RWPE1 (cell line): Measurements from ENCODE around the gene GLS.
"Not testable (repeated sequence)": the region's sequence is repeated elsewhere in the genome, so short reads cannot be mapped to it uniquely, and the experiment has no call there.

Source experiments
- CTCF ChIA-PET: fragments of 350-600 bp; sonication (Branson Sonifier 250); formaldehyde crosslinking; extraction: SDS; loops from one replicate; lab custom pipeline; 2021; lab: Yijun Ruan, JAX
- POLR2A ChIA-PET: fragments of 400-600 bp; formaldehyde crosslinking; extraction: SDS; loops from one replicate; lab custom pipeline; 2020; ENCODE audit warnings: antibody characterized with exemption; ENCODE audit not compliant: low non-redundant PET; lab: Yijun Ruan, JAX
- DNase-seq: peaks from one replicate; pipeline ENCODE4 v3.0.0; 2012; ENCODE audit warnings: low spot score
- H3K27ac ChIP-seq: fragments of 450-650 bp; 2 replicates; pipeline ENCODE4 v1.5.1; 2017
- TF ChIP-seq, protein P1 (sequence below): fragments of 450-650 bp; conservative IDR thresholded peaks from 2 replicates; pipeline ENCODE4 v1.5.1; 2017; ENCODE audit warnings: low read depth, mild to moderate bottlenecking

GLS gene

DNA sequence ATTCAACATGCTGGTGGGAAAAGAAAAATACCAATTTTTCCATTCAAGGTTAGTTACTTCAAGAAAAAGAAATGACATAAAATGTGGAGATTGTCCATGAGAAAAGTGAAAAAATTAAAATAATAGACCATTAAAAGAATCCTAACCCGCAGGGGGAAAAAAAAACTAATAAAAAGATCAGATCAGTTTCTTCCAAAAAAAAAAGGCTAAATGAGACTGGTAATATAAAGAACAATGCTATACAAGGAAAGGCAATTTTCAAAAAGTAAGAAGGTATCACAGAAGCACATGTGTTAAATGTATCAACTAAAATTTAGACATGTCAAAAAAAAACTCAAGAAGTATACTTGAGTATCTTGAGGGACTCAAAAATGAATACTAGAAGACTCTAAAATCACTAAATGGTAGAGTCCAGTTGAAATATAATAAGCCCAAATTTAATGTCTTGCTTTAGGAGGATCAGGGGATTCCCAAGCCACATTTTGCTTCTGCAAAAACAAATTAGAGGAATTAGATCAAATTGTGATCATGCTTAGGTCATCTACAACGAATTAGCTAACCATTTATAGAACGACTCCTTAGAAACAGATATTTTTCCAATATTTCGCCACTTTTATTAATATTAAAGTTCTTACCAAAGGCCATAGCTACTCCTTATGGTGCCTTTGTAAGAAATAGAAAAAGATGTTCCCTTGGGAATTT, 35.8 kb upstream of the GLS start:
- ChIA-PET CTCF (interaction anchor here (0.6 kb wide), 1 partner anchor 25 kb away, joined by 3 read pairs; no protein-coding TSS in a partner anchor), POLR2A (no interaction called here)
- TF ChIP-seq, protein P1, sequence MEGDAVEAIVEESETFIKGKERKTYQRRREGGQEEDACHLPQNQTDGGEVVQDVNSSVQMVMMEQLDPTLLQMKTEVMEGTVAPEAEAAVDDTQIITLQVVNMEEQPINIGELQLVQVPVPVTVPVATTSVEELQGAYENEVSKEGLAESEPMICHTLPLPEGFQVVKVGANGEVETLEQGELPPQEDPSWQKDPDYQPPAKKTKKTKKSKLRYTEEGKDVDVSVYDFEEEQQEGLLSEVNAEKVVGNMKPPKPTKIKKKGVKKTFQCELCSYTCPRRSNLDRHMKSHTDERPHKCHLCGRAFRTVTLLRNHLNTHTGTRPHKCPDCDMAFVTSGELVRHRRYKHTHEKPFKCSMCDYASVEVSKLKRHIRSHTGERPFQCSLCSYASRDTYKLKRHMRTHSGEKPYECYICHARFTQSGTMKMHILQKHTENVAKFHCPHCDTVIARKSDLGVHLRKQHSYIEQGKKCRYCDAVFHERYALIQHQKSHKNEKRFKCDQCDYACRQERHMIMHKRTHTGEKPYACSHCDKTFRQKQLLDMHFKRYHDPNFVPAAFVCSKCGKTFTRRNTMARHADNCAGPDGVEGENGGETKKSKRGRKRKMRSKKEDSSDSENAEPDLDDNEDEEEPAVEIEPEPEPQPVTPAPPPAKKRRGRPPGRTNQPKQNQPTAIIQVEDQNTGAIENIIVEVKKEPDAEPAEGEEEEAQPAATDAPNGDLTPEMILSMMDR: no peak
- no peak for DNase-seq
- H3K27ac ChIP-seq: no peak overlapping the region

DNA sequence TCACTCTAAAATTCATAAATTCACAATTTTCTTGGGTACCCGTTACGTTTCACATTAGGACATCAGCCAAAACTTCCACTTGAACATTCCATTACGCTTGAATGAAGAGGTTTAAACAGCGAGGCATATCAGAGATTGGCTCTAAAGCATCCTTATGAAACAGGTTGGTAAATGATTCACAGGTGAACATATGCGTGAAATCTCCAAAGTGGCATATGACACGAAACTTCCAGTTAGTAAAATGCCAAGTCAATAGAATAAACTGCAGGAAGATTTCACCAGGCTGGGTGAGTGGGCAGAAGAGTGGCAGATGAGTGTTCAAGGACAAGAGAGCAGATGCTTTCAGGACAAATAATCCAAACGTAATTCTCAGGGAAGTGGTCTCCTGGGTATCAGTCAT, 33.9 kb upstream of the GLS start:
- CTCF ChIA-PET: no interaction called here
- POLR2A ChIA-PET: no interaction called here
- no peak for DNase-seq
- TF ChIP-seq, protein P1: no peak
- H3K27ac ChIP-seq: no peak overlapping the region

DNA sequence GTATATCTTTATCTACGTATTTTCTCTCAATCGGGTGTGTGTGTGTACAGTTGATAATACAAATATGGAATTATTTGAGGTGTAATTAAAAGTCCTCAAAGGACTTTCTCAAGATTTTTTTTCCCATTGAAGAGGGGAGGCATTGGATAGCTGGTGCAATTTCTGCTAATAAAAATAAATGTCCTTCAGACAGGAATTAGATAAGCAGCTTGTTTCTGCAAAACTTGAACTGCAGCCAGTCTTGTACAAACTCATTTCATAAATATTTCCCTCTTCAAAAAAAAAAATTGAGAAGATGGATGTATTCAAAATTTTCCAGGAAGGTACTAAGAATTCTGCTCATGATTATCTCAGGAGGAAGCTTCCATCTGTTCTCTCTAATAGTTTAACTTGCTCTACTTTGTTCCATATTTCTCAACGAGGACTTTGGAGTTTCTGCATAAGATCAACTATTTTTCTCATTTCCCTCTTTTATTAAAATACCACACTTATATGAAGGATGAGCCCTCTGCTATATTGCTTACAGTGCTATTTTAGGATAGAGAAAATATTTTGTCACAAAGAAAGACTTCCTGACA, 33.0 kb upstream of the GLS start:
- TF ChIP-seq, protein P1: no peak
- ChIA-PET CTCF (interaction anchor here (0.6 kb wide), 1 partner anchor 199 kb away, joined by 3 read pairs; the partner anchor contains the start of gene NAB1), POLR2A (no interaction called here)
- no peak for DNase-seq
- H3K27ac ChIP-seq: peak overlapping the region; percentile 67

DNA sequence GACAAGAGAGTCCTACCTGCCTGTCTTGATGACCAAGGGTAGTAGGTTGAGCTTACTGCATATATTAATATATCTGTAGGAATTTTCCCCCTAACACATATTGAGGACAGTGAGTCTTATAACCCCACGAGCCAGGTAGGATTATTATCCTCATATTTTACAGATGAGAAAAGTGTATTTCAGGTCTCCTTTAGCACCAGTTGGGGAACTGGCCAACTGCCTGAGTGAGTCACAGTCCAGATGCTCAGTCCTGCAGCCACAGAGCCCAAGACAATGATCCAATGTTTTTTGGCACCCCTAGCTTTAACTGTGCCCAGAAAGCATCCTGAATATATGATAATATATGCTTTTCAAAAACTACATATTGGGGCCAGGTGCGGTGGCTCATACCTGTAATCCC, 30.8 kb upstream of the GLS start:
- ChIA-PET POLR2A (no interaction called here), CTCF (interaction anchor here (0.6 to 1.0 kb wide), 3 partner anchors 29 to 282 kb away, joined by 3 to 5 read pairs (median 3); no protein-coding TSS in a partner anchor)
- TF ChIP-seq, protein P1: no peak
- peak; percentile 54 for DNase-seq
- peak overlapping the region; percentile 86 for H3K27ac ChIP-seq

DNA sequence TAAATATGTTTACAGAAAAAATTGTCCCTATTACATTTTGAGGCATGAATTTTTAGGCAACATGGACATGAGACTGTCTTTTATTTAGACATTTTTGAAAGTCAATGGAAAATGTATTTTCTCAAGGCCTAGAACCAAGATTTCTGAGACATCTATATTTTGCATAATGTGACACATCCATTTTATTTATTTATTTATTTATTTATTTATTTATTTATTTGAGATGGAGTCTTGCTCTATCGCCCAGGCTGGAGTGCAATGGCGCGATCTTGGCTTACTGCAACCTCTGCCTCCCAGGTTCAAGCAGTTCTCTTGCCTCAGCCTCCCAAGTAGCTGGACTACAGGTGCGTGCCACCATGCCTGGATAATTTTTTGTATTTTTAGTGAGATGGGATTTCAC, 27.6 kb upstream of the GLS start:
- DNase-seq, POLR2A ChIA-PET: not testable (repeated sequence)

DNA sequence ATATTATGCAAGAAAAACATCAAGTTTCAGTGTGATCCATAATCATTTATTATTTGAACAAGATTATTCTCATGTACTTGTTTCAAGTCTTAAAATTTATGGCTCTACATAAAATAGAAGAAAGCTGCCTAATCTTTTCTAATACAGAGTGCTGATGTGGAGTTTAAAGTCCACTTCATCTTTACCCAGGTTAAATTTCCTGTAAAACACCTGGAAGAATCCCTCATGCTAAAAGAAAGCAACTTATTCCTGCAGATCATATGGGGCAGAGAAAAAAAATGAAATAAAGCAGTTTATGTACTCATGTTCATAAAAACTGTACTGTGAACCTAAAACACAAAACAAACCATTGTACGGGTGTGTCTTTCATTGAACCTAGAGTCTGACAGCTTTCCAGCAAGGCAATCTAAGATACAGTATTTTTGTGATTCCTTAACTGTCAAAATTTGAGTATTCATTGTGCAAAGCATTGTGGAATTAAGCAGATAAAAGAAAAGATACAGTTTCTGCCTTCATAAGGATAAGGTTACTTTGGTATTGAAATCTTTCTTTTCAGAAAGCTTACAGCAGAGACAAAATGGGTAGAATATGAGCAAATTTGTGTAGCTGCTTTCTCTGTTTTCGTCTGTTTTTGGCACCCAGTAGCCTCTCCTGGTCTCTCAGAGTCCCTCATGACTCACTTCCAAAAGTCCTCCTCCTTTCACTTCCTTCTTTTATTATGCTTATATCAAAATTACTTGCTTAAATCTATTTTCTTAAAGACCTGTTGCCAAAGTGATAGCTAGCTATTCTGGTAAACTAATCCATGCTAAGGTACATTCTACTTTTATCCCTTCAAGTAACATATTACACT, 26.9 kb upstream of the GLS start:
- DNase-seq: no peak
- ChIA-PET CTCF (no interaction called here), POLR2A (no interaction called here)
- TF ChIP-seq, protein P1: no peak
- H3K27ac ChIP-seq: no peak overlapping the region

More for the DNA sequence above, 27.6 kb upstream of the GLS start:
- CTCF ChIA-PET, H3K27ac ChIP-seq: not testable (repeated sequence)
